Skin of body (tissue), 2 donors: Measurements from ENCODE around the gene OR2G6. TPM values are rescaled to one million over a fixed set of nuclear protein-coding genes. Genes with fewer than 3 reads are reported as not detected.
"Not testable (repeated sequence)": the region's sequence is repeated elsewhere in the genome, so short reads cannot be mapped to it uniquely, and the experiment has no call there.

ENCODE experiments used
- DNase-seq: peaks from one replicate; lab custom pipeline; 2025; lab: John Stamatoyannopoulos, UW
- total RNA-seq: library from RNA; depleted of rRNA; stranded (reverse); fragments of >200 nt; gene quantifications from one replicate; pipeline ENCODE4 v1.2.3, GENCODE V29; 2014

OR2G6 gene
- total RNA-seq: not detected

DNA sequence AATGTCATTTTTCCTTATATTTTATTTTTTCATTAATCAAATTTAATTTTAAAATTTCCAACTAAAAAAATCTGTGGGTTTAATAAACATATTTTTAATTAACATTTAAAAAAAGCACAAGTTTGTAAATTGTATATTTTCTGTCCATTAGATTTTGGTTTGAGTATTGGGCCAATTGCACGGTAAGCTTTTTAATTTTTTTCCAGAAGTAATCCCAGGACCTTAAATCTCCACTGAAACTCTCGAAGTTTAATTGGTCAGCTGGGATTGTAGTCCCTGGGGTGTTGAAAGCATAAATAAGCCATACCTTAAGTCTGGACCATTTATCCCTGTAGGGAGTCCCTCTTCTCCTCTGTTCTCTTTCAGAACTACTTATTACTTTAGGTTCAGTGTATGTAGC, at the start of gene OR2G6:
TSS of gene OR2G6 (plus strand) at position 301 of the 400 bp plus-strand sequence. CDS start 13,574 bp downstream, outside the sequence.
- not testable (repeated sequence) for DNase-seq

DNA sequence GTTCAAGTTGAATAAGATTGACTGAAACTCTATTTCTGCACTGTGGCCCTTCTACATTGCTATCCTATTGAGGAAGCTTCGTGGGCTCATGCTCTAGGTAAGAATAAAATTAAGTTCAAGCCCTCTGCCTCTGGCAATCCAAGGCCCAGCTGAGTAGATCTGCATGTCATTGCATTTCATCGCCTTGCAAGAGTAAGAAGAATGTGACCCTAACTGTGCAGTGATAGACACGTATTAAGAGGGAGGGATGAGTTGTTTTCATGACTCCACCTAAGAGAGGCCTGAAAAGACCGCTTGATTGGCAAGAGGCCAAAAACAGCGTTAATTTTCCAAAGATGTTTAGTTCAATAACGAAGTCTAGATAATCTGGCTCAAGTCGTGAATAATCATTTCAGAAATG, 48.8 kb upstream of the OR2G6 start:
- DNase-seq: not testable (repeated sequence)

DNA sequence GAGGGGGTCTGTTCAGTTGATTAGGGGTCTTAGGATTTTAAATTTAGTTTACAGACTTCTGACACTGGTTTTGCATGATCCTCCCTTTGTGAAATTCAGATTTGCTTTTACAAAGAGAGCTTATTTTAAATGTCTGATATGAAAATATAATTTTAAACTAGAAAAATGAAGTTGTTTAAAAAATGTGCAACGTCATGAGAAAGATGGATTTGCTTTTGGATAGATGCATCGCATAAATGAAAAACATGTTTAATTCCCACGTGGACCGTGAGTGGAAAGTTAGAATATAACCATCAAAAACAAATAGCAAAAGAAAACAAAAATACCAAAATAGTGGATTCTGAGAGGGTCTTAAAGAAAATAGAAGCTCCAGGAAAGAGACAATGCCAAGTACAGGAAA, 36.7 kb upstream of the OR2G6 start:
- DNase-seq: no peak

DNA sequence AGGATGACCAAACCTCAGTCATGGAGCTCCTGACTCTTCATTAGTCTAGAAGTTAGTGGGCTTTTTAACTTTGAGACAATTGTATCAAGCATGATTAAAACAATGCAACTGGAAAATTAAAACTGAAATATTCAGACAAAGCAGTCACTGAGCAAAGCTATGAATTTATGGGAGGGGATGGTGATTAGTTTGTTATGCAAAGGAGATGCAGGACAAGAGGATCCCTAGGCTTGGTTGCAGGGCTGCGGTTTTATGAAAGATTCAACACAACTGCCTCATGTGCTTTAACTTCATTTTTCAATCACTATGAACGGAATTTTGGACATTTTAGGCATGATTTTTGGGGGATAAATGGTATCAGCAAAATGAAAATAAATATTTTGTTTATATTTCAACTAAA, 35.8 kb upstream of the OR2G6 start:
- not testable (repeated sequence) for DNase-seq

DNA sequence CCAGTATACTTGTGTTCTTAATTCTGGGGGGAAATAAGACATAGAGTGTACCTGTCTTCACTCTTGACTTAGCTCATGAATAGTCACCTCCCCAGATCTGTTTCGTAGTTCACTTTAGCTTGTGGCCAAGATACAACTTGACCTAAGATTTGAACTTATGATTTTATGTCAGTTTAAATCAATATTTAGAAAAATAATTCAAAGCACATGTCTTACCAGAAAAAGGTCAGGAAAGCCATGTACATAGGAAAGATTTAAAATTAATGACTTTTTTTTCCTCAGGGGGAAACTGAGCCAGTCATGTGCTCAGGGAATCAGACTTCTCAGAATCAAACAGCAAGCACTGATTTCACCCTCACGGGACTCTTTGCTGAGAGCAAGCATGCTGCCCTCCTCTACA, 34.8 kb upstream of the OR2G6 start, which contains the start of gene OR2T3:
TSS of gene OR2T3 (plus strand) at position 301 of the 400 bp plus-strand sequence. CDS start at position 301, 0 bp downstream.
- not testable (repeated sequence) for DNase-seq

DNA sequence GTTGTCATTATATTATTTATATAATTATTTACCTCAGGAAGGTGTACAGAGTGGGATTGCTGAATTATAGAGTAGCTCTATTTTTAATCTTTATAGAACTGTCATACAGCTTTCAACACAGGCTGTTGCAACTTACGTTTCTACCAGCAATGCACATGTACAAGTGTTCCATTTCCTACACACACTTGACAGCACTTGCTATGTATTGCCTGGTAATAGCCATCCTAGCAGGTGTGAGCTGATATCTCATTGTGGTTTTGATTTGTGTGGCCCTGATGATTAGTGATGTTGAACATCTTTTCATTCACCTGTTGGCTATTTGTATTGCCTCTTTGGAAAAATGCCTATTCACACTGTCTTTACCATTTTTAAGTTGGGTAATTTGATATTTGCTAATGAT, 32.2 kb upstream of the OR2G6 start:
- not testable (repeated sequence) for DNase-seq

DNA sequence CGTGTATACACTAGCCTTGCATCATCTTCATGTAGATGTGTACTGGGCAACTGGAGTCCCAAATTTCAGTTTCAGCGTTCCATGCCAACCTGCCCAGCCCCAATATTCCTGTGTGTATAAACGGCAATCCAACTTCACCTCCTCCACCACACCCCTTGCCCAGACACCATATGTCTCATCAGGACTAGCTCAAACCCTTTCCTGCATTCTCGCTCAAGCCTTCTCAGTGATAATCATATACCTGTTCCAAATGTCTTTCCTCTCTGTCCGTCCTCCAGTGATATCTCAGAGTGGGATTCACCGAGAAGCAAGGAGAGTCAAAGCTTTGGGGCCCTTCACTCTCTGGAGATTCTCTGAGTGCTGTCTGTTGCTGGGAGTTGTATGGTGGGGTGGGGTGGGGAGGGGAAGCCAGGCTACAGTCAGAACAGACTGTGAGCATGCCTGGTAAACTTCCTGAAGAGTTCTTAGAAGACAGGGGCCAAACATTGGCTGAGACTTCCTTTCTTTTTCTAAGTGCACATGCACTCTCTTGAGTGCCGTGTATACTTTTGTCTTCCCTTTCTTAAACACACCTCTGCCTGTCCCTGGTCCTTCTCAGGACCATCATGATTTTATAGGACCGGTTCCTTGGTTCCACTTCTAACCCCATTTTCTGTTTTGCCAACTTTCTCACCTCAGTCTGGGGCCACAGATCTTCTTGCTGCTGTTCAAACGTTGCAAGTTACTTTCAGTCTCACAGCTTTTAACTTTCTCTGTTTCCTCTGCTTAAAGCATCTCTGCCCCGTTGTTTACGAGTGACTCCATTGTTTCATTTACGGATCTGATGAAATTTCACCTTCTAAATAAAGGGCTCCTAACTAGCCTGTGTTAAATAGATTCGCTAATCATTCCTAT, 25.9 kb upstream of the OR2G6 start:
- not testable (repeated sequence) for DNase-seq

DNA sequence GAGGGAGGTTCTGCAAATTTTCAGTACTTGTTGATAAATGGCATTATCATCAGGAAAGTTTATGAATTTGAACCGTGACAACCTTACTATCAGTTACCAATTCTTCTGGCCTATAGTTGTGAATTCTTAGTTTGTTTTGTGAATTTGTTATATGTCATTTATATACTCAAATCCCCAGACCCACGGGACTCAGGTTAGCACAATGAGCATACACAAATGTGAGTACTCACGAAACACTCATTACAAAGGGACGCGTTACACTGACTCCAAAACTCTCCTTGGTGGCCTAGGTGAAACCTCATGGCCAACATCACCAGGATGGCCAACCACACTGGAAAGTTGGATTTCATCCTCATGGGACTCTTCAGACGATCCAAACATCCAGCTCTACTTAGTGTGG, 19.6 kb upstream of the OR2G6 start, which contains the start of gene OR2T5:
TSS of gene OR2T5 (plus strand) at position 301 of the 400 bp plus-strand sequence. CDS start at position 301, 0 bp downstream.
- not testable (repeated sequence) for DNase-seq

DNA sequence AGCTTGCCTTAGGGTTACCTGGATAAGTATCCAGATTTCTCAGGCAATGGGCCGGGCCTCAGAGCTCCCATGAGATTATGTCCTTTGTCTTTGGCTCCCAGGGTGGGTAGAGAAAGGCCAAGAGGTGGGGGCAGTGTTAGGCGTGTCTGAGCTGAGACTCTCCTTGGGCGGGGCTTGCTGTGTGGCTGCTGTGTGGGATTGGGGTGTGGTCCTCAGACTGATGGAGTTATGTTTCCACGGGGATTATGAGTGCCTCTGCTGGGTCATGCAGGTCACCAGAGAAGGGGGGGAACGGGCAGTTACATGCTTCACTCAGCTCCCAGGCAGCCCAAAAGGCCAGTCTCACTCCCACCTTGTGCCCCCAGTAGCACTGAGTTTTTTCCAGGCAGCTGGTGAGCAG, 11.2 kb upstream of the OR2G6 start:
- DNase-seq: not testable (repeated sequence)

DNA sequence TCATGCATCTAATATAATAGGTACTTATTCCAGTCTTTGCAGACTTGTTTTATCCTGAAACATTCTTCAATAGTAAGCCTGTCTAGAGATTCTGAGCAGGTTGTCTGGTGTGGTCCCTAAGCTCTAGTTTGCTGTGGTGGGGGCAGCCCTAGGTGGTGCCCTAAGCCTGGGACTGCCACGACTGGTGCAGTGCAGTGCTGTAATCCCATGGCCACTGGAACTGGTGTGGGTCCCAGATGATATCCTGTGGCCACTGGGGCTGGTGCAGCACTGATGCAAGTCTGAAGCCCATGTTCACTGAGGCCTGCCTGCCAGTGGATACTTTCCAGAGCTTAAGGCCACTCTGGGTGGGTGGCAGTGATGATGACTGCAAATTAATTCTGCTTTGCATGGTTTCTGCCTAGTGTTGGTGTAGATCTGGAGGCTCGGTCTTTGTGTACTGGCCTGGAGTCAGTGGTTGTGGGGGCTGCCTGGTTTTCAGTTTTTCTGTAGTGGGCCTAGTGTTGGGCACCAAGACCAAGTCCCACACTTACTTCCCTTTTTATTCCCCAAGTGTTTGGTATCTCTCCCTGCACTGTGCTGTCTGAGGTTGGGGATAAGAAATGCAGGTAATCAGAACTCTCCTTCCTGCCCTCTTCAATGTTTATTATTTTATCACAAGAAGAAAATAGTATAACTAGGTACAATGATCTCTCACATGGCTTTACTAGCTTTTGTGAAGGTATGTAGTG, 7.4 kb upstream of the OR2G6 start:
- DNase-seq: not testable (repeated sequence)

DNA sequence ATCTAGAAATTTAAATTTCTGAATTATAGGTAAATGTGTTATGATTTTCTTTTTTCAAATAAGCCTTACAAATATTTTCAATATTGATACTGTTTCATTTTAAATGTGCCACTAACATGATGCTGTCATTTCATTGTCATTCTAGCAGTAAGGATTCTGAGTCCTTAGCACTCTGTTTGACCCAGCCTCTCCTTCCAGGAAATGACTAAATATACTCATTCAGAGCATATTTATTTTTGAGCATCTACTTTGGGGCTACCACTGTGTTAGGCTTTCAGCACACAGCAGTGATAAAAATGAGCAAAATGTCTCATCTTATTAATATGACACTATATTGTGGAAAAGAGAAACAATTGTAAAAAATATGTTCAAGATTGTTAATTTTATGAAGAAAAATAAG, 2.3 kb downstream of the OR2G6 start:
- not testable (repeated sequence) for DNase-seq

DNA sequence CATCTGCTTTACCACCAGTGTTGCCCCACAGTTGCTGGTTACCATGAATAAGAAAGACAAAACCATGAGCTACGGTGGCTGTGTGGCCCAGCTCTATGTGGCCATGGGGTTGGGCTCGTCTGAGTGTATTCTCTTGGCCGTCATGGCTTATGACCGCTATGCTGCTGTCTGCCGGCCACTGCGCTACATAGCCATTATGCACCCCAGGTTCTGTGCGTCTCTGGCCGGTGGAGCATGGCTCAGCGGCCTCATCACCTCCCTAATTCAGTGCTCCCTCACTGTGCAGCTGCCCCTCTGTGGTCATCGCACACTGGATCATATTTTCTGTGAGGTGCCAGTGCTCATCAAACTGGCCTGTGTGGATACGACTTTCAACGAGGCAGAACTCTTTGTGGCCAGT, 14.0 kb downstream of the OR2G6 start:
- no peak for DNase-seq

DNA sequence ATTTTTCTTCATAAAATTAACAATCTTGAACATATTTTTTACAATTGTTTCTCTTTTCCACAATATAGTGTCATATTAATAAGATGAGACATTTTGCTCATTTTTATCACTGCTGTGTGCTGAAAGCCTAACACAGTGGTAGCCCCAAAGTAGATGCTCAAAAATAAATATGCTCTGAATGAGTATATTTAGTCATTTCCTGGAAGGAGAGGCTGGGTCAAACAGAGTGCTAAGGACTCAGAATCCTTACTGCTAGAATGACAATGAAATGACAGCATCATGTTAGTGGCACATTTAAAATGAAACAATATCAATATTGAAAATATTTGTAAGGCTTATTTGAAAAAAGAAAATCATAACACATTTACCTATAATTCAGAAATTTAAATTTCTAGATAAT, 29.6 kb downstream of the OR2G6 start:
- not testable (repeated sequence) for DNase-seq

DNA sequence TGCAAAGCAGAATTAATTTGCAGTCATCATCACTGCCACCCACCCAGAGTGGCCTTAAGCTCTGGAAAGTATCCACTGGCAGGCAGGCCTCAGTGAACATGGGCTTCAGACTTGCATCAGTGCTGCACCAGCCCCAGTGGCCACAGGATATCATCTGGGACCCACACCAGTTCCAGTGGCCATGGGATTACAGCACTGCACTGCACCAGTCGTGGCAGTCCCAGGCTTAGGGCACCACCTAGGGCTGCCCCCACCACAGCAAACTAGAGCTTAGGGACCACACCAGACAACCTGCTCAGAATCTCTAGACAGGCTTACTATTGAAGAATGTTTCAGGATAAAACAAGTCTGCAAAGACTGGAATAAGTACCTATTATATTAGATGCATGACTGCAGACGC, 39.5 kb downstream of the OR2G6 start:
- DNase-seq: not testable (repeated sequence)

DNA sequence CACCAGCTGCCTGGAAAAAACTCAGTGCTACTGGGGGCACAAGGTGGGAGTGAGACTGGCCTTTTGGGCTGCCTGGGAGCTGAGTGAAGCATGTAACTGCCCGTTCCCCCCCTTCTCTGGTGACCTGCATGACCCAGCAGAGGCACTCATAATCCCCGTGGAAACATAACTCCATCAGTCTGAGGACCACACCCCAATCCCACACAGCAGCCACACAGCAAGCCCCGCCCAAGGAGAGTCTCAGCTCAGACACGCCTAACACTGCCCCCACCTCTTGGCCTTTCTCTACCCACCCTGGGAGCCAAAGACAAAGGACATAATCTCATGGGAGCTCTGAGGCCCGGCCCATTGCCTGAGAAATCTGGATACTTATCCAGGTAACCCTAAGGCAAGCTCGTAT, 43.2 kb downstream of the OR2G6 start:
- not testable (repeated sequence) for DNase-seq

DNA sequence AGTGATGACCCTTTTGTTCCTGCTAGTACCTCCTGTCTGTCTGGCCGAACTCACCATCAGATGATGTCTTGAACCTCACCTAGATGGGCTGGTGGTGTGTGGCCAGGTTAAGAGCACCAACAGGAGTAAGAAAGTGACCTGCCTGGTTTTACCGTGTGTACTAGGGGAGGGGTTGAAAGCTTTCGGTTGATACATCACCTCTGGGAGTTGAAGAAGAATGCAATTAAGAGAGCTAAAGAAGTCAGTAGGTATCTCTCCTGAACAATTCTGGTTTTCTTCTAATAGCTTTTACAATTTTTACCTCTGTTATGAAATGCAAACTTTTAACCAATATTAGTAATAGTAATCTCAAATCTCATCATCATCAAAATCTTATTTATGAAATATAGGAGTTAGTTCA, 54.8 kb downstream of the OR2G6 start, which contains the start of gene OR2T29:
TSS of gene OR2T29 (minus strand) at position 101 of the 400 bp plus-strand sequence. CDS start 3,281 bp downstream, outside the sequence.
- DNase-seq: not testable (repeated sequence)

DNA sequence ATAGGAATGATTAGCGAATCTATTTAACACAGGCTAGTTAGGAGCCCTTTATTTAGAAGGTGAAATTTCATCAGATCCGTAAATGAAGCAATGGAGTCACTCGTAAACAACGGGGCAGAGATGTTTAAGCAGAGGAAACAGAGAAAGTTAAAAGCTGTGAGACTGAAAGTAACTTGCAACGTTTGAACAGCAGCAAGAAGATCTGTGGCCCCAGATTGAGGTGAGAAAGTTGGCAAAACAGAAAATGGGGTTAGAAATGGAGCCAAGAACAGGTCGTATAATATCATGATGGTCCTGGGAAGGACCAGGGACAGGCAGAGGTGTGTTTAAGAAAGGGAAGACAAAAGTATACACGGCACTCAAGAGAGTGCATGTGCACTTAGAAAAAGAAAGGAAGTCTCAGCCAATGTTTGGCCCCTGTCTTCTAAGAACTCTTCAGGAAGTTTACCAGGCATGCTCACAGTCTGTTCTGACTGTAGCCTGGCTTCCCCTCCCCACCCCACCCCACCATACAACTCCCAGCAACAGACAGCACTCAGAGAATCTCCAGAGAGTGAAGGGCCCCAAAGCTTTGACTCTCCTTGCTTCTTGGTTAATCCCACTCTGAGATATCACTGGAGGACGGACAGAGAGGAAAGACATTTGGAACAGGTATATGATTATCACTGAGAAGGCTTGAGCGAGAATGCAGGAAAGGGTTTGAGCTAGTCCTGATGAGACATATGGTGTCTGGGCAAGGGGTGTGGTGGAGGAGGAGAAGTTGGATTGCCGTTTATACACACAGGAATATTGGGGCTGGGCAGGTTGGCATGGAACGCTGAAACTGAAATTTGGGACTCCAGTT, 57.9 kb downstream of the OR2G6 start:
- DNase-seq: not testable (repeated sequence)

DNA sequence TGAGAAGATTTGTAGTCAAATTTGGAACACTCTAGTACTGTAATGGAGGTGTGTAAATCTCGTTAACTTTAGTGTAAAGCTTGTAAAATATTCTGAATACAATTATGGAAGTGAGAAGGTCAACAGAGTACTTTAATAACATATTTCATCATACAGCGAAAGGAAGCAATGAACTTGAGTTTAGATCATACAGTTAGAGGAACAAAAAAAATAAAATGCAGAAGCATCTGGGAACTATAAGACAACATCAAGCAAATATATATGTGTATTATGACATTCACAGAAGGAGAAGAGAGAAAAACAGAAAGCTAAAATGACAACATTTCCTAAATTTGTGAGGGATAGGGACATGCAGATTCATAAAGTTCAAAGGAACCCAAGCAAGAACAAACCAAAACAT, 61.2 kb downstream of the OR2G6 start:
- not testable (repeated sequence) for DNase-seq

DNA sequence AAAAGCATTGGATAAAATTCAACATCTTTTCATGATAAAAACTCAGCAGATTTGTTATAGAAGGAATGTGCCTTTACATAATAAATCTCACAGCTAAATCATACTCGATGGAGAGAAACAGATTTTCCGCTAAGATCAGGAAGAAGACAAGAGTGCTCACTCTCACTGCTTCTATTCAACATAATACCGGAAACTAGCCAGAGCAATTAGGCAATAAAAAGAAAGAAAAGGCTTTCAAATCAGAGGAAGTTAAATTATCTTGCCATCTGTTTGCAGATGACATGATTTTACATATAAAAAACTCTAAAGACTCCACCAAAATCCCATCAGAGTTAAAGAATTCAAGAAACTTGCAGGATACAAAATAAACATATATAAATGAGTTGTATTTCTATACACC, 62.9 kb downstream of the OR2G6 start:
- not testable (repeated sequence) for DNase-seq

DNA sequence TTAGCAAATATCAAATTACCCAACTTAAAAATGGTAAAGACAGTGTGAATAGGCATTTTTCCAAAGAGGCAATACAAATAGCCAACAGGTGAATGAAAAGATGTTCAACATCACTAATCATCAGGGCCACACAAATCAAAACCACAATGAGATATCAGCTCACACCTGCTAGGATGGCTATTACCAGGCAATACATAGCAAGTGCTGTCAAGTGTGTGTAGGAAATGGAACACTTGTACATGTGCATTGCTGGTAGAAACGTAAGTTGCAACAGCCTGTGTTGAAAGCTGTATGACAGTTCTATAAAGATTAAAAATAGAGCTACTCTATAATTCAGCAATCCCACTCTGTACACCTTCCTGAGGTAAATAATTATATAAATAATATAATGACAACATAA, 64.2 kb downstream of the OR2G6 start:
- not testable (repeated sequence) for DNase-seq

DNA sequence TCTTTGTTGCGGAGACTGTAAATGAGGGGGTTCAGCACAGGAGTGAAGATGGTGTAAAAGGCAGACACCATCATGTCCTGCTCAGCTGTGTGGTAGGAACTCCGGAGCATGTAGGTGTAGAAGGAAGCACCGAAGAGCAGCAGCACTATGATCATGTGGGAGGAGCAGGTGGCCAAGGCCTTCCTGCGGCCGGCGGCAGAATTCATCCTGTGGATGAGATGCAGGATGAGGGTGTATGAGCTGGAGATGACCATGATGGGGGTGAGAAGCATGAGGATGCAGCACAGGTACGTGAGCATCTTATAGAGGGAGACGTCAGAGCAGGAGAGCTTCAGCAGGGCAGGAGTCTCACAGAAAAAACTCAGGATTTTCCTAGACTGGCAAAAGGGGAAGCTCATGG, 66.0 kb downstream of the OR2G6 start:
- not testable (repeated sequence) for DNase-seq
